GM23338 (cell line): ENCODE data around the gene KIAA1217. TPM values are rescaled to one million over a fixed set of nuclear protein-coding genes. Genes with fewer than 3 reads are reported as not detected.

Experiments used
- ATAC-seq: fragments of 200-7000 bp; cut with Tn5 transposase; 3 replicates; pipeline ENCODE4 v1.9.1; 2020
- DNase-seq: peaks from one replicate; pipeline ENCODE4 v3.0.0-alpha.2; 2015; ENCODE audit warnings: low spot score
- H2AFZ ChIP-seq: fragments of 200-600 bp; sonication (generic); 2 replicates; pipeline ENCODE4 v1.8.0; 2016; ENCODE audit warnings: antibody characterized with exemption, mild to moderate bottlenecking, moderate library complexity
- H3F3A ChIP-seq: fragments of 200-600 bp; sonication (generic); replicated peaks from 2 replicates; pipeline ENCODE4 v1.8.0; 2017; ENCODE audit warnings: antibody characterized with exemption, mixed run types, low read depth
- H3K27ac ChIP-seq: fragments of 200-600 bp; sonication (generic); 2 replicates; pipeline ENCODE4 v1.6.1; 2016; ENCODE audit warnings: low read depth
- H3K27me3 ChIP-seq: fragments of 200-600 bp; sonication (generic); 2 replicates; pipeline ENCODE4 v1.8.0; 2016; ENCODE audit warnings: mild to moderate bottlenecking, mixed run types, moderate library complexity; ENCODE audit not compliant: insufficient read depth
- H3K36me3 ChIP-seq: fragments of 200-600 bp; sonication (generic); 2 replicates; pipeline ENCODE4 v1.8.0; 2016; ENCODE audit warnings: mild to moderate bottlenecking; ENCODE audit not compliant: insufficient read depth
- H3K4me1 ChIP-seq: fragments of 200-600 bp; sonication (generic); 2 replicates; pipeline ENCODE4 v1.8.0; 2016; ENCODE audit warnings: mild to moderate bottlenecking, moderate library complexity; ENCODE audit not compliant: insufficient read depth
- H3K4me2 ChIP-seq: fragments of 200-600 bp; sonication (generic); 2 replicates; pipeline ENCODE4 v1.7.1; 2017; ENCODE audit warnings: mixed run types
- H3K4me3 ChIP-seq: fragments of 200-600 bp; sonication (generic); 2 replicates; pipeline ENCODE4 v1.6.1; 2016; ENCODE audit warnings: mixed run types
- H3K79me2 ChIP-seq: fragments of 200-600 bp; sonication (generic); replicated peaks from 2 replicates; pipeline ENCODE4 v1.8.0; 2017; ENCODE audit warnings: mild to moderate bottlenecking; ENCODE audit not compliant: insufficient read depth
- H3K9me2 ChIP-seq: fragments of 200-600 bp; sonication (generic); 2 replicates; pipeline ENCODE4 v1.8.0; 2017; ENCODE audit not compliant: insufficient read depth
- H4K20me1 ChIP-seq: fragments of 200-600 bp; sonication (generic); replicated peaks from 2 replicates; pipeline ENCODE4 v1.8.0; 2017; ENCODE audit warnings: mild to moderate bottlenecking; ENCODE audit not compliant: insufficient read depth
- H3K27ac Mint-ChIP-seq: 2 replicates; pipeline ENCODE4 v1.8.0; 2020; ENCODE audit warnings: inconsistent platforms, mild to moderate bottlenecking, moderate library complexity, mixed read lengths
- H3K27me3 Mint-ChIP-seq: 3 replicates; pipeline ENCODE4 v1.8.0; 2022; ENCODE audit warnings: low read depth, mild to moderate bottlenecking, moderate library complexity, mixed read lengths, inconsistent platforms; ENCODE audit not compliant: insufficient read depth, poor library complexity
- H3K36me3 Mint-ChIP-seq: 3 replicates; pipeline ENCODE4 v1.8.0; 2021; ENCODE audit warnings: low read depth, mild to moderate bottlenecking, inconsistent platforms, moderate library complexity, mixed read lengths
- H3K4me1 Mint-ChIP-seq: 3 replicates; pipeline ENCODE4 v1.8.0; 2020; ENCODE audit warnings: mild to moderate bottlenecking, inconsistent platforms, mixed read lengths
- H3K4me3 Mint-ChIP-seq: 3 replicates; pipeline ENCODE4 v1.8.0; 2021; ENCODE audit warnings: moderate library complexity, mild to moderate bottlenecking, inconsistent platforms, mixed read lengths
- H3K9me3 Mint-ChIP-seq: 3 replicates; pipeline ENCODE4 v1.8.0; 2020; ENCODE audit warnings: moderate library complexity, mild to moderate bottlenecking, inconsistent platforms, mixed read lengths
- EZH2phosphoT487 ChIP-seq: fragments of 200-600 bp; sonication (generic); IDR thresholded peaks from one replicate; pipeline ENCODE4 v1.8.1; 2018; ENCODE audit warnings: antibody characterized with exemption; ENCODE audit not compliant: unreplicated experiment
- polyA plus RNA-seq: library from polyadenylated mRNA; unstranded; fragments of >200 nt; fragmentation: Nextera tagmentation; extraction: Ambion mirVana; gene quantifications from 2 replicates; pipeline ENCODE4 v1.2.1, GENCODE V29; 2016
- total RNA-seq: library from RNA; depleted of rRNA; stranded (reverse); fragments of >200 nt; shearing (Covaris generic); gene quantifications from 2 replicates; pipeline ENCODE4 v1.2.3, GENCODE V29; 2014
- TF ChIP-seq, protein P1 (sequence below), 2 experiments: fragments of 200-600 bp in 1 of 2; sonication (generic) in 1 of 2; conservative IDR thresholded peaks; 2 replicates each; pipeline versions ENCODE4 v1.5.1 to v1.6.1; 2016 to 2017; ENCODE audit warnings: antibody characterized with exemption in 2 of 2, low read depth in 2 of 2, mild to moderate bottlenecking in 2 of 2, moderate library complexity in 1 of 2
- TF ChIP-seq, protein P2 (sequence below): fragments of 250-450 bp; sonication (Bioruptor Pico); IDR thresholded peaks from 2 replicates; pipeline ENCODE4 v1.5.0; 2020; ENCODE audit warnings: mild to moderate bottlenecking, moderate library complexity

Gene KIAA1217
- total and polyA plus RNA-seq, 2 experiments from 2014 or later, result 6.4 to 9.1 TPM

DNA sequence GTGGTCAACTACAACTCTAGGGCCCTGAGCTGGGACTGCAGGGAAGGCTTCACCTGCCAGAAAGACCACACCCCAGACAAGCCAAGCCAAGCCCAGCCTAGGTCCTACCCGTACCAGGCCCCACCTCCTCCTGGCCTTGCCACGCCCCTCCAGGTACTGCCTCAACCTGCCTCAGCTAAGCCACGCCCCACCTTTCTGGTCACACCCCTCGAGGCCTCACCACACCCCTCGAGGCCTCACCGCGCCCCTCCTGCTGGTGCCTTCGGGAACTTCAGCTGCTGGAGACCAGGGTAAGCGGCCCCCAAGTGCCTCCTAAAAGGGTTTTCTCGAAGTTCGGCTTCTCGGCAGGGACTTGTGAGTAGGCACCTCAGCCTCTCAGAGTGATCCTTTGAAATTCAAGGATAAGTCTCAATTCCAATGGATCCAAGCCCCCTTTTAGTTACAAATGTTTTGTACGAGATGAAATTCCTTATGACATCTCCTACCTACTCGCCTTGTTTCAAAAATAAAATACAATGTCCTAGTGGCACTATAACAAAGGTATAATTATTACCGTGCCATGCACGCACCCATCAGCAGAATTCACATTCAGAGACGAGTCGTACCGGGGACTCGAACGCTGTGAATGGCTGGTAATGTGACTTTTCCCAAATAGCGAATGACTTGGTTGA is 343.5 kb downstream of the KIAA1217 start:
- Histone ChIP-seq H3K27ac (no peak overlapping the region), H2AFZ (no peak overlapping the region), H3K79me2 (no peaks in the 10 kb centered on the region), H3K4me2 (no peak overlapping the region), H3K4me1 (peaks cover 15% of the 10 kb centered on the region), H3K36me3 (no peaks in the 10 kb centered on the region), H3F3A (no peaks in the 10 kb centered on the region), H3K27me3 (no peaks in the 10 kb centered on the region), H3K9me2 (no peaks in the 10 kb centered on the region), H4K20me1 (no peaks in the 10 kb centered on the region), H3K4me3 (no peak overlapping the region)
- Mint-ChIP-seq H3K36me3 (no peaks in the 10 kb centered on the region), H3K9me3 (no peaks in the 10 kb centered on the region), H3K27me3 (peaks cover 7% of the 10 kb centered on the region), H3K4me3 (no peak overlapping the region), H3K27ac (no peak overlapping the region), H3K4me1 (peaks cover 26% of the 10 kb centered on the region)
- ATAC-seq (peak; percentile 98), DNase-seq (peak; percentile 98)
- TF ChIP-seq, protein P1, sequence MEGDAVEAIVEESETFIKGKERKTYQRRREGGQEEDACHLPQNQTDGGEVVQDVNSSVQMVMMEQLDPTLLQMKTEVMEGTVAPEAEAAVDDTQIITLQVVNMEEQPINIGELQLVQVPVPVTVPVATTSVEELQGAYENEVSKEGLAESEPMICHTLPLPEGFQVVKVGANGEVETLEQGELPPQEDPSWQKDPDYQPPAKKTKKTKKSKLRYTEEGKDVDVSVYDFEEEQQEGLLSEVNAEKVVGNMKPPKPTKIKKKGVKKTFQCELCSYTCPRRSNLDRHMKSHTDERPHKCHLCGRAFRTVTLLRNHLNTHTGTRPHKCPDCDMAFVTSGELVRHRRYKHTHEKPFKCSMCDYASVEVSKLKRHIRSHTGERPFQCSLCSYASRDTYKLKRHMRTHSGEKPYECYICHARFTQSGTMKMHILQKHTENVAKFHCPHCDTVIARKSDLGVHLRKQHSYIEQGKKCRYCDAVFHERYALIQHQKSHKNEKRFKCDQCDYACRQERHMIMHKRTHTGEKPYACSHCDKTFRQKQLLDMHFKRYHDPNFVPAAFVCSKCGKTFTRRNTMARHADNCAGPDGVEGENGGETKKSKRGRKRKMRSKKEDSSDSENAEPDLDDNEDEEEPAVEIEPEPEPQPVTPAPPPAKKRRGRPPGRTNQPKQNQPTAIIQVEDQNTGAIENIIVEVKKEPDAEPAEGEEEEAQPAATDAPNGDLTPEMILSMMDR (conservative IDR thresholded peaks at IDR 0.05; ENCODE audit: low read depth in 2 of 2), result peak; percentile 63 to 66
- TF ChIP-seq, protein P2, sequence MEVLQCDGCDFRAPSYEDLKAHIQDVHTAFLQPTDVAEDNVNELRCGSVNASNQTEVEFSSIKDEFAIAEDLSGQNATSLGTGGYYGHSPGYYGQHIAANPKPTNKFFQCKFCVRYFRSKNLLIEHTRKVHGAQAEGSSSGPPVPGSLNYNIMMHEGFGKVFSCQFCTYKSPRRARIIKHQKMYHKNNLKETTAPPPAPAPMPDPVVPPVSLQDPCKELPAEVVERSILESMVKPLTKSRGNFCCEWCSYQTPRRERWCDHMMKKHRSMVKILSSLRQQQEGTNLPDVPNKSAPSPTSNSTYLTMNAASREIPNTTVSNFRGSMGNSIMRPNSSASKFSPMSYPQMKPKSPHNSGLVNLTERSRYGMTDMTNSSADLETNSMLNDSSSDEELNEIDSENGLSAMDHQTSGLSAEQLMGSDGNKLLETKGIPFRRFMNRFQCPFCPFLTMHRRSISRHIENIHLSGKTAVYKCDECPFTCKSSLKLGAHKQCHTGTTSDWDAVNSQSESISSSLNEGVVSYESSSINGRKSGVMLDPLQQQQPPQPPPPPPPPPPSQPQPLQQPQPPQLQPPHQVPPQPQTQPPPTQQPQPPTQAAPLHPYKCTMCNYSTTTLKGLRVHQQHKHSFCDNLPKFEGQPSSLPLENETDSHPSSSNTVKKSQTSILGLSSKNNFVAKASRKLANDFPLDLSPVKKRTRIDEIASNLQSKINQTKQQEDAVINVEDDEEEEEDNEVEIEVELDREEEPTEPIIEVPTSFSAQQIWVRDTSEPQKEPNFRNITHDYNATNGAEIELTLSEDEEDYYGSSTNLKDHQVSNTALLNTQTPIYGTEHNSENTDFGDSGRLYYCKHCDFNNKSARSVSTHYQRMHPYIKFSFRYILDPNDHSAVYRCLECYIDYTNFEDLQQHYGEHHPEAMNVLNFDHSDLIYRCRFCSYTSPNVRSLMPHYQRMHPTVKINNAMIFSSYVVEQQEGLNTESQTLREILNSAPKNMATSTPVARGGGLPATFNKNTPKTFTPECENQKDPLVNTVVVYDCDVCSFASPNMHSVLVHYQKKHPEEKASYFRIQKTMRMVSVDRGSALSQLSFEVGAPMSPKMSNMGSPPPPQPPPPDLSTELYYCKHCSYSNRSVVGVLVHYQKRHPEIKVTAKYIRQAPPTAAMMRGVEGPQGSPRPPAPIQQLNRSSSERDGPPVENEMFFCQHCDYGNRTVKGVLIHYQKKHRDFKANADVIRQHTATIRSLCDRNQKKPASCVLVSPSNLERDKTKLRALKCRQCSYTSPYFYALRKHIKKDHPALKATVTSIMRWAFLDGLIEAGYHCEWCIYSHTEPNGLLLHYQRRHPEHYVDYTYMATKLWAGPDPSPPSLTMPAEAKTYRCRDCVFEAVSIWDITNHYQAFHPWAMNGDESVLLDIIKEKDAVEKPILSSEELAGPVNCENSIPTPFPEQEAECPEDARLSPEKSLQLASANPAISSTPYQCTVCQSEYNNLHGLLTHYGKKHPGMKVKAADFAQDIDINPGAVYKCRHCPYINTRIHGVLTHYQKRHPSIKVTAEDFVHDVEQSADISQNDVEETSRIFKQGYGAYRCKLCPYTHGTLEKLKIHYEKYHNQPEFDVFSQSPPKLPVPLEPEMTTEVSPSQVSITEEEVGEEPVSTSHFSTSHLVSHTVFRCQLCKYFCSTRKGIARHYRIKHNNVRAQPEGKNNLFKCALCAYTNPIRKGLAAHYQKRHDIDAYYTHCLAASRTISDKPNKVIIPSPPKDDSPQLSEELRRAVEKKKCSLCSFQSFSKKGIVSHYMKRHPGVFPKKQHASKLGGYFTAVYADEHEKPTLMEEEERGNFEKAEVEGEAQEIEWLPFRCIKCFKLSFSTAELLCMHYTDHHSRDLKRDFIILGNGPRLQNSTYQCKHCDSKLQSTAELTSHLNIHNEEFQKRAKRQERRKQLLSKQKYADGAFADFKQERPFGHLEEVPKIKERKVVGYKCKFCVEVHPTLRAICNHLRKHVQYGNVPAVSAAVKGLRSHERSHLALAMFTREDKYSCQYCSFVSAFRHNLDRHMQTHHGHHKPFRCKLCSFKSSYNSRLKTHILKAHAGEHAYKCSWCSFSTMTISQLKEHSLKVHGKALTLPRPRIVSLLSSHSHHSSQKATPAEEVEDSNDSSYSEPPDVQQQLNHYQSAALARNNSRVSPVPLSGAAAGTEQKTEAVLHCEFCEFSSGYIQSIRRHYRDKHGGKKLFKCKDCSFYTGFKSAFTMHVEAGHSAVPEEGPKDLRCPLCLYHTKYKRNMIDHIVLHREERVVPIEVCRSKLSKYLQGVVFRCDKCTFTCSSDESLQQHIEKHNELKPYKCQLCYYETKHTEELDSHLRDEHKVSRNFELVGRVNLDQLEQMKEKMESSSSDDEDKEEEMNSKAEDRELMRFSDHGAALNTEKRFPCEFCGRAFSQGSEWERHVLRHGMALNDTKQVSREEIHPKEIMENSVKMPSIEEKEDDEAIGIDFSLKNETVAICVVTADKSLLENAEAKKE (CRISPR knock-in tag), result 0 out of 2 replicates have a peak, but pooled peaks have one; percentile 5
- TF ChIP-seq EZH2phosphoT487, result no peak
